HUES6 (cell line): ENCODE data around the gene ZNF503.

Experiments
- H3K27ac ChIP-seq: 2 replicates; pipeline ENCODE4 v1.7.0; 2013; ENCODE audit warnings: low read depth, mild to moderate bottlenecking, low read length, inconsistent platforms
- H3K27me3 ChIP-seq: 2 replicates; pipeline ENCODE4 v1.6.1; 2013; ENCODE audit warnings: low read length; ENCODE audit not compliant: control insufficient read depth, insufficient read depth
- H3K36me3 ChIP-seq: 2 replicates; pipeline ENCODE4 v1.6.1; 2013; ENCODE audit warnings: low read length; ENCODE audit not compliant: control insufficient read depth, insufficient read depth
- H3K4me1 ChIP-seq: 2 replicates; pipeline ENCODE4 v1.6.1; 2013; ENCODE audit warnings: low read length; ENCODE audit not compliant: control insufficient read depth, insufficient read depth
- H3K4me3 ChIP-seq: 2 replicates; pipeline ENCODE4 v1.5.1; 2013; ENCODE audit warnings: low read depth, low read length
- H3K9ac ChIP-seq: one replicate; pipeline ENCODE4 v1.6.1; 2013; ENCODE audit warnings: mild to moderate bottlenecking, low read length
- H3K9me3 ChIP-seq: 2 replicates; pipeline ENCODE4 v1.6.1; 2013; ENCODE audit warnings: low read depth, low read length; ENCODE audit not compliant: control insufficient read depth, insufficient read depth

Gene ZNF503

GRCh38 chr10:75398200-75398691 is 3.3 kb downstream of the ZNF503 start:
- Histone ChIP-seq H3K36me3 (no peaks in the 10 kb centered on the region), H3K27ac (no peak overlapping the region), H3K4me1 (peaks cover 14% of the 10 kb centered on the region), H3K4me3 (peak overlapping the region; percentile 78), H3K9ac (peak overlapping the region; percentile 94), H3K27me3 (peaks cover 92% of the 10 kb centered on the region), H3K9me3 (no peaks in the 10 kb centered on the region)

- peak overlapping the region; percentile 78 for H3K4me3 ChIP-seq
- no peaks in the 10 kb centered on the region for H3K36me3 ChIP-seq
- no peak overlapping the region for H3K27ac ChIP-seq
- H3K4me1 ChIP-seq, result peaks cover 10% of the 10 kb centered on the region
- H3K9ac ChIP-seq, result peak overlapping the region; percentile 59
- no peaks in the 10 kb centered on the region for H3K9me3 ChIP-seq
- H3K27me3 ChIP-seq, result peaks cover 92% of the 10 kb centered on the region
These were observed 3.9 kb downstream of the ZNF503 start for GRCh38 chr10:75397496-75398199.

DNA sequence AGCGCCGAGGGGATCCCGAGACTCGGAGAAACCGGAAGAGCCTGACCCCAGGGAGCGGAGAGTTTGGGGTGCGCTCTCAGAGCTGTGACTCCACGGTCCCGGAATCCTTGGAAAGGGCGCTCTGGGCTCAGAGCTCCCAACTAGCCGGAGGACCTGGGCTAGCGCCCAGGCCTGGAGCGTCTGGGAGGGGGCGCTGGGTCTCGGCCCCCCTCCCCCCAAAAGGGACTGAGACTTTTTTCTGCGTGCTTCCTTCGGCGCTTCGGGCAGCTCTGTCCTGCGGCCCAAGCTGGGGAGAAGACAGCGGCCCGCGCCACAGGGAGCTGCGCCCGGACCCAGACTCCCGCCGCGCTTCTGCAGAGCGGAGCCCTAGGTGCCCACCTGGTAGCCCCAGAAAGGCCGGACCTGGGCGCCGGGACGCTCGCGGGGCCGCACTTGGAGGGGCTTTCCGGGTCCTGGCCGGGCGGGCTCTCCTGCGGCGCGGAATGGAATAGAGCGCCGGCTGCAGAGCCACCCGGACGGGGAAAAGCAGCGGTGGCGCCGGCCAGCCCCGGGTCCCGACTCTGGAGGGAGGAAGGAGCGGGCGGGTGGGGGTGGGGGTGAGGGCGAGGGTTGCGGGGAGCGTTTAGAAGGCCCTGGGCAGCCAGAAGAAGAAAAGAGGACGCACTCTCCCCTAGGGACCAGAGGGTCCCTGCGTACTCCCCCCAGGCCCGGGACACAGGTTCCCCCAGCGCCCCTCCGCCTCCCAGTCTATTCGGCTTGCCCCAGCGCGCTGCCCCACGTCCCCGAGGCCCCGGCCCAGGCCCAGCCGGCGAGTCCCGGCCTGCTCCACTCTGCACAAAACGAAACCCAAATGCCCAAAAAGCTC is 4.7 kb downstream of the ZNF503 start:
- no peaks in the 10 kb centered on the region for H3K9me3 ChIP-seq
- H3K4me1 ChIP-seq, result peaks cover 10% of the 10 kb centered on the region
- peak overlapping the region; percentile 78 for H3K4me3 ChIP-seq
- no peak overlapping the region for H3K27ac ChIP-seq
- peak overlapping the region; percentile 61 for H3K9ac ChIP-seq
- no peaks in the 10 kb centered on the region for H3K36me3 ChIP-seq
- H3K27me3 ChIP-seq, result peaks cover 98% of the 10 kb centered on the region

GRCh38 chr10:75395932-75396630 is 5.5 kb downstream of the ZNF503 start:
- H3K9me3 ChIP-seq, result no peaks in the 10 kb centered on the region
- no peaks in the 10 kb centered on the region for H3K36me3 ChIP-seq
- H3K4me1 ChIP-seq, result peaks cover 10% of the 10 kb centered on the region
- H3K4me3 ChIP-seq, result peak overlapping the region; percentile 78
- H3K27me3 ChIP-seq, result peaks cover 100% of the 10 kb centered on the region
- H3K9ac ChIP-seq, result peak overlapping the region; percentile 61
- no peak overlapping the region for H3K27ac ChIP-seq

DNA sequence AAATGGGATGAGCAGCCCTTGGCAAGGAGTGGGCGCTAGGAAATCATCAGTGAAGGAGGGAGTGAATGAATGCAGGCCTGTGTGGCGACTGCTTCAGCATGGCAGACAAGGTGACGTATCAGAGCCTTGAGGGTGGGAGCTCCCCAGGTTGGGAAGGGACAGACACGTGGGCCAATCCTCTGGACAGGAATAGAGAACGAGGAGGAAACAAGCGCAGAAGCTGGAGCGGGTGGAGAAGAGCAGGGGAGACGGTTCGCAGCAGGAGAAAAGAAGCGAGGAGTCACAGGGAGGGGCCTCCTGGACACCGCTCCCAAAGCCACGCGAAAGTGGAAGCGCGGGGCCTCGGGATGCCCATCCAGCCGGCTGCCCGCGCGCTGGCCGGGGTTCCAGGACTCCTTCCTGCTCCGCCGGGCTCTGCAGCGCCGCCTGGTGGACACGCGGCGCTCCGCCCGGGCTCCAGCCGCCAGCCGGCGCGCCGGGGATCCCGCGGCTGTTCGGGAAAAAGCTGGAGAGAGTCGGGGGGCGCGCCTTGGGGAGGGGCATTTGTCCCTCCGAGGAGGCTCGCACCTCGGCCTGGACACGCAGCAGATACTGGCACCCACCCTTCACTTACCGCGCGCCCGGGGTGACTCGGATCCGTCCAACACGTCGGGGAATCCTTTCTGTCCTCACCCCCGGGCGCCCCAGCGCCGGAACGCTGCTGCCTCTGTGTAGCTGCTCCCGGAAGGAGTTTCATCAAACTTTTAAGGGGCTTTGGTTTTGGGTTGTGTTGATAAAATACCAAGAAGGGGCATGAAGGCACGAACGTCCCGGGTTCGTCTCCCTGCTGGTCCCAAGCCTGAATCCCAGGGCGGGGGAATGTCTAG is 6.3 kb downstream of the ZNF503 start:
- Histone ChIP-seq H3K9me3 (no peaks in the 10 kb centered on the region), H3K4me1 (peaks cover 7% of the 10 kb centered on the region), H3K27me3 (peaks cover 100% of the 10 kb centered on the region), H3K4me3 (peak overlapping the region; percentile 78), H3K27ac (no peak overlapping the region), H3K9ac (peak overlapping the region; percentile 59), H3K36me3 (no peaks in the 10 kb centered on the region)

DNA sequence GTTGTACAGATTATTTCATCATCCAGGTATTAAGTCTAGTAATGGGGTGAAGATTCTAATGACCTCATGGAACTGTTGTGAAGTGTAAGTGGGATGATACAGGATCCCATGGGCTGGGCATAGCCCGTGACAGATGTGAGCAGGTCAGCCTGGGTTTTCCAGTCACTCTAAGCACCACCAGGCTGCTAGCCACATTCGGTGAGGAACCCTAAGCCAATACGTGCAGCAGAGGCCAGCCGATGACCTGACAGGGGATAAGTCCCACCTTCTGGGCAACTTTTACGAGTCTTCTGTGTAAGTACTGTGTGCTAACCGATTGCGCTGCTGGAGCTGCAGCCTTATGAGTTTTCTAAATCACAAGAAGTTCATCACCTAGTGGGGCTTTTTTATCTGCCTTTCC is 7.3 kb downstream of the ZNF503 start:
- H3K9ac ChIP-seq, result no peak overlapping the region
- H3K36me3 ChIP-seq, result no peaks in the 10 kb centered on the region
- H3K27ac ChIP-seq, result no peak overlapping the region
- peaks cover 7% of the 10 kb centered on the region; the same call in 1 of the 2 replicates for H3K4me1 ChIP-seq
- H3K4me3 ChIP-seq, result no peak overlapping the region
- peaks cover 92% of the 10 kb centered on the region for H3K27me3 ChIP-seq
- no peaks in the 10 kb centered on the region for H3K9me3 ChIP-seq

DNA sequence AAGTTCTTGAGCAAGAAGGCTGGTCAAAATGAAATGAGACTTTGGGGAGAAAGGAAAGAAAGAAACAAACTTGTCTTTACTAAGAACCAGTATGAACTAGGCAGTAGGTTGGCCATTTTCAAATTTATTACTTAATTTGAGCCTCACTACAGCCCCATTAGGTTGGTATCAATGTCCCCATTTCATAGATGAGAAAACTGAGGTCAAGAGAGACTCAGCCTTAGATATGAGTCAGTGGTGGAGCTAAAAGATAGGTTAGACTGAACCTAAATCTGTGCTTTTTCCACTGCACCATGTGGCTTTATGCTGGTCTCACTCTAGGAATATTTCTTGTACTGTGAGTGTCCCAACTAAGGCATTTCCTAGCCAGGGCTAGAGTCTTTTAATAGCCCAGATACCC is 8.8 kb downstream of the ZNF503 start:
- H3K9ac ChIP-seq, result no peak overlapping the region
- H3K36me3 ChIP-seq, result no peaks in the 10 kb centered on the region
- peaks cover 89% of the 10 kb centered on the region for H3K27me3 ChIP-seq
- peaks cover 3% of the 10 kb centered on the region; the same call in 1 of the 2 replicates for H3K4me1 ChIP-seq
- no peak overlapping the region for H3K27ac ChIP-seq
- H3K9me3 ChIP-seq, result no peaks in the 10 kb centered on the region
- no peak overlapping the region for H3K4me3 ChIP-seq

GRCh38 chr10:75392271-75392670 is 9.3 kb downstream of the ZNF503 start:
- H3K9me3 ChIP-seq, result no peaks in the 10 kb centered on the region
- H3K36me3 ChIP-seq, result no peaks in the 10 kb centered on the region
- H3K4me3 ChIP-seq, result no peak overlapping the region
- no peaks in the 10 kb centered on the region for H3K4me1 ChIP-seq
- H3K27ac ChIP-seq, result no peak overlapping the region
- no peak overlapping the region for H3K9ac ChIP-seq
- peaks cover 86% of the 10 kb centered on the region for H3K27me3 ChIP-seq

- no peaks in the 10 kb centered on the region for H3K4me1 ChIP-seq
These were observed 11.4 kb downstream of the ZNF503 start for GRCh38 chr10:75390178-75390577.

DNA sequence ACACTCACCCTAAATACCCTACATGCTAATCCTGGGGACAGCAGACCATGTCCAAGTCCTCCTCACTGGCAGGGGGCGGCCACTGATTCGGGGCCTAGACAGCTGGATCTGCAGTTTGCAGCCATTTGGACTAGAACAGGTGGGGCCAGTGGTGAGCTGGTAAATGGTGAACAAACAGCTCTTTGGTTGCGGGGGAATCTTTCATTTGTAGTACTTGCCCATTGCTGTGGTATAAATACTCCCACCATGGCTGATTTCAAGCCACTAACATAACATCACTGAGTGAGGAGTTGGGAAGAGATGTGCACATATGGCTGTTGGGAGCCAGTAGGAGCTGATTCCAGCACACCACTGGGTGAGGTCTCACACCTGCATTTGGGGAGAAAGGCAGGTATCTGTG is 13.5 kb downstream of the ZNF503 start:
- Histone ChIP-seq H3K36me3 (no peaks in the 10 kb centered on the region), H3K4me3 (no peak overlapping the region), H3K27me3 (peaks cover 68% of the 10 kb centered on the region), H3K27ac (no peak overlapping the region), H3K4me1 (no peaks in the 10 kb centered on the region), H3K9ac (no peak overlapping the region), H3K9me3 (0 out of 2 replicates have a peak, but pooled peaks cover 2% of the 10 kb centered on the region)

More at GRCh38 chr10:75390178-75390577, 11.4 kb downstream of the ZNF503 start:
- no peak overlapping the region for H3K4me3 ChIP-seq
- H3K36me3 ChIP-seq, result no peaks in the 10 kb centered on the region
- H3K27ac ChIP-seq, result no peak overlapping the region
- peaks cover 80% of the 10 kb centered on the region for H3K27me3 ChIP-seq
- H3K9ac ChIP-seq, result no peak overlapping the region
- H3K9me3 ChIP-seq, result 0 out of 2 replicates have a peak, but pooled peaks cover 2% of the 10 kb centered on the region
